ENCODE measurements around the gene PPP1R15B. TPM values are rescaled to one million over a fixed set of nuclear protein-coding genes. Genes with fewer than 3 reads are reported as not detected.

The PPP1R15B gene
- total RNA-seq, 4 donors from 2014 or later, result 62.3 to 238 (median 124) TPM

GRCh38 chr1:204408074-204408507 lies 3.5 kb downstream of the PPP1R15B start:
- no peak for TF ChIP-seq CTCF (IDR thresholded peaks at IDR 0.05)
- DNase-seq (ENCODE audit: low spot score) (no peak), ATAC-seq (ENCODE audit: low FRiP score) (no peak)

GRCh38 chr1:204407295-204407971 lies 4.2 kb downstream of the PPP1R15B start:
- DNase-seq (ENCODE audit: low spot score) (no peak), ATAC-seq (ENCODE audit: low FRiP score) (no peak)
- TF ChIP-seq CTCF (IDR thresholded peaks at IDR 0.05), result no peak

GRCh38 chr1:204406621-204407020 lies 5.0 kb downstream of the PPP1R15B start:
- TF ChIP-seq CTCF (IDR thresholded peaks at IDR 0.05), result no peak
- ATAC-seq (ENCODE audit: low FRiP score), result no peak

GRCh38 chr1:204405988-204406387 lies 5.6 kb downstream of the PPP1R15B start:
- no peak for ATAC-seq (ENCODE audit: low FRiP score)
- DNase-seq (ENCODE audit: low spot score), result no peak
- TF ChIP-seq CTCF (IDR thresholded peaks at IDR 0.05), result no peak

More at GRCh38 chr1:204406621-204407020, 5.0 kb downstream of the PPP1R15B start:
- no peak for DNase-seq (ENCODE audit: low spot score)

- ATAC-seq (ENCODE audit: low FRiP score) (no peak), DNase-seq (ENCODE audit: low spot score) (no peak)
- TF ChIP-seq CTCF (IDR thresholded peaks at IDR 0.05), result no peak
Measured at GRCh38 chr1:204404629-204405028, 7.0 kb downstream of the PPP1R15B start.

GRCh38 chr1:204402391-204402790 lies 9.2 kb downstream of the PPP1R15B start:
- TF ChIP-seq CTCF (IDR thresholded peaks at IDR 0.05), result no peak
- ATAC-seq (ENCODE audit: low FRiP score), result no peak
- no peak for DNase-seq (ENCODE audit: low spot score)

- no peak for TF ChIP-seq CTCF (IDR thresholded peaks at IDR 0.05)
- DNase-seq (ENCODE audit: low spot score) (no peak), ATAC-seq (ENCODE audit: low FRiP score) (no peak)
Measured at GRCh38 chr1:204401730-204402129, 9.9 kb downstream of the PPP1R15B start.
